NCI-H524 treated with DMSO at 0.1 percent for 48 hours (cell line): Measurements from ENCODE around the gene ABCC9.

Source experiments
- DNase-seq: peaks from one replicate; lab custom pipeline; 2025; lab: John Stamatoyannopoulos, UW

The ABCC9 gene

GRCh38 chr12:21877293-21877982 lies 63.8 kb downstream of the ABCC9 start:
- DNase-seq: no peak

DNA sequence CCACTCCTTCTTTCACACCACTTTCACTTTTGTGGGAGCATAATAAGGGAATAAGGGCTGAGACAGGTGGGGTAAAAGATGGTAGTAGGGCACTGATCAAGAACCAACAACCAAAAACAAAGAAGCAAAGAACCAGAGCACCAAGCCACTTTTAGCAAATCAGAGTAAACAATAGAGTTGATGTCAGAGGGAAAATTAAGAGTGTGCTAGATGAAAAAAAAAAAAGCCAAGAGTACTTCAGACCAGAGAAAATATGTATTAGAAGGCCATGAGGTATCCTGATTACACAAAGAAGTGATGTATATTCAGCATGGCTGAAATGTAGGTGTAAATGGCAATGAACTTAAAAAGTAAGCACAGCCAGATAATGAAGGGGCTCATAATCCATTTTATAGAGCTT lies 75.4 kb downstream of the ABCC9 start:
- DNase-seq: no peak

- no peak for DNase-seq
These were observed 80.7 kb downstream of the ABCC9 start for GRCh38 chr12:21860534-21860933.

DNA sequence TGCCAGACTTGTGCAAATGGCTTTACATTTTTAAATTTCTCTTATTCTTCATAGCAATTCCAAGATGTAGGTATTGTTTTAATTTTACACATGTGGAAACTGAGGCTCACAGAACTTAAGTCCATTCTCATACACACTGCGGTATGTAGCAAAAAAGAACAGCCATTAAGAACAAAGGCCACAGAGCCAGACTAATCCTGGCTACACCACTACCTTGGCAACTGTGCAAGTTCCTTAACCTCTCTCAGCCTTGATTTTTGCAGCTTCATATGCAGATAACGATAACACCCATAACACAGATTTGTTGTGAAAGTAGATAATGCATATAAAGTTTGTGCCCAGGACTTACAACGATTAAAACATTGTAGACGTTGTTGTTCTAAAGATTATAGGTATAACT lies 81.1 kb downstream of the ABCC9 start:
- DNase-seq: no peak

- no peak for DNase-seq
These were observed 89.0 kb downstream of the ABCC9 start for GRCh38 chr12:21852251-21852650.

- no peak for DNase-seq
These were observed 90.1 kb downstream of the ABCC9 start for GRCh38 chr12:21851151-21851550.

DNA sequence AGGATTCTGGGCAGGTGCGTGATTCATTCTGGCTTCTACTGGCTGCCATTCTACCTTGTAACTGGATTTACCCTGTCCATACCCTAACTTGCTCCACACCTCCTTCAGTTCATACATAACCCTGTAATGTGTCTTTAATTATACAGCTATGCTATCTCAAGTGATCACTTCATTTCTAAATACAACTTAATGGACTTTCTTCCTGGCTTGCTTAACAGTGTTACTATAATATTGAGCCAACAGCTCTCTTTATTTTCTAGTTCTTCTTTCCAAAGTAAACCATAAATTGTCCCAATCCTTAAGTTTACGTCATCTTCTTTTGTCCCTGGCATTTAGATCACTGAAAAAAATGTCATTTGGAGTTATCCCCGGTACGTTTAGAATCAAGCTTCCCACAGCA lies 90.8 kb downstream of the ABCC9 start:
- no peak for DNase-seq

- no peak for DNase-seq
These were observed 91.3 kb downstream of the ABCC9 start for GRCh38 chr12:21849878-21850277.

GRCh38 chr12:21848192-21848591 lies 93.0 kb downstream of the ABCC9 start:
- no peak for DNase-seq

DNA sequence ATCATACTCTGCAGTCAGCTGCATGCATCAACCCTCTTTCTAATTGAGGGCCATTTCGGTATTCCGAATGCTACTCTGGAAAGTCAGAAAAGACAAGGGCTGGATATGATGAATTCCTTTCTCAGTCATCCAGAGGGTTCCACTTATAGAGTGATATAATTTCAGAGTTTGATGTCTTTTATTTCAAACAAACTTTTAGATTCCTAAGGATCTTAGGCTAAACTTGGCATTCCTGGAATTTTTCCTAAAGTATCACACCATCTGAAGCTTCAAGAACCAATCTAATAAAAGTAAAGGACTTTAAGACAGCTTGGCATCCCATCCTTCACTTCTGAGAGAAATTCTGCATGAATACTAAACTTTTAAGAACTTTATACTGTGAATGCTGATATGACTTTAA lies 97.4 kb downstream of the ABCC9 start:
- no peak for DNase-seq

GRCh38 chr12:21839776-21840175 lies 101.5 kb downstream of the ABCC9 start:
- DNase-seq: no peak

DNA sequence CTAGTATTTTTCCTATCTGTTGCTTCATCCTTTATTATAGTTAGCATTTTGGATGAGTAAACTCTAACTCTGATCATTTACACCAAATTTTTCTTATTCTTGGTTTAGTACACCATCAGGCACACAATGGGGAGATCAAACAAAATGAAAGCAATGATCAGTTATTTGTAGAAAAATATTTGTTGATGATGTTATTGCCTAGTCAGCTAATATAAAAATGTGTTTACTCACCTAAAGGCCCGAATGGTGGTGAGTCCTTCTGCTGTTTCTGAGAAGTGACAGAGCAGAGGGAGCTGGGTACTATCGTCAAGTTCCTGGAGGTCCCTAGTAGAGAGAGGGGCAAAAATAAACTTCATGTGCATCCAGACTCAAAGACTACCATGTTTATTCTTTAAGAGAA lies 103.4 kb downstream of the ABCC9 start:
- no peak for DNase-seq

DNA sequence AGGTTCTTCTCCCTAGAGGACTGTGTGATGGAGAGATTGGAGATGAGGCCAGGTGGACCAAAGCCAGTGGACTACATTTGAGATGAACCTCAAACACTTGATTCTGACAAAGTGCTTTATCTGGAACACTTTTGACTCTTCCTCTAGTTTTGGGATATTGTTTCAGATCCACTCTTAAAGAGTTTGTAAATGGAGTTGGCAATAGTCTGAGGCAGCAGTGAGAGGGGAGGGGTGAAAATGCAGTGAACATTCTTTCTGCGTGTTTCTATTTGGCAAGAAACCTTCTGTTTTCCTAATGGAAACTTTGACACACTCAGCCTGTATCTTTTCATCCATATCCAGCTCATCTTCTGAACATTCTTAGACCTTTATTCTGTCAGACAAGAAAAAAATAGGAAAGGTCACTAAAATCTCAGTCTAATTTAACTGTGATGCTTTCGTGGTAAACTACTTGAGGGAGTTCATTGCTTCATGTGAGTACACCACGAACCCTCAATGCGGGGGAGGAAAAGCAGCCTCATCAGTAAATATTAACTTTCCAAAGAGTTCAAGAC lies 109.4 kb downstream of the ABCC9 start:
- no peak for DNase-seq

GRCh38 chr12:21828779-21829178 lies 112.4 kb downstream of the ABCC9 start:
- DNase-seq: no peak

- no peak for DNase-seq
These were observed 113.0 kb downstream of the ABCC9 start for GRCh38 chr12:21828136-21828775.

GRCh38 chr12:21827083-21827482 lies 114.1 kb downstream of the ABCC9 start:
- DNase-seq: no peak

DNA sequence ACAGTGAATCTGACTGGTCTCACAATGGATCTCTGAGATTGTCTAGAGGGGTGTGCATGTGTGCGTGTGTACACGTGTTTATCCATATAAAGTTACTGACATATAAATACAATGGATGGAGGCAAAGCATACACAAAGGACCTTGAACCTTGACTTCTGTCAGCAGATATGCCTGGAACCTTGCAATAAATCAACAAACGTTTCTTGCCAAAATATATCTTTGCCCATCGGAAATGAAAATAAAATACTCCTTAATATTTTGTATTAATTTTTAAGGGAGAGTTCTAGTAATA lies 114.7 kb downstream of the ABCC9 start:
- no peak for DNase-seq

DNA sequence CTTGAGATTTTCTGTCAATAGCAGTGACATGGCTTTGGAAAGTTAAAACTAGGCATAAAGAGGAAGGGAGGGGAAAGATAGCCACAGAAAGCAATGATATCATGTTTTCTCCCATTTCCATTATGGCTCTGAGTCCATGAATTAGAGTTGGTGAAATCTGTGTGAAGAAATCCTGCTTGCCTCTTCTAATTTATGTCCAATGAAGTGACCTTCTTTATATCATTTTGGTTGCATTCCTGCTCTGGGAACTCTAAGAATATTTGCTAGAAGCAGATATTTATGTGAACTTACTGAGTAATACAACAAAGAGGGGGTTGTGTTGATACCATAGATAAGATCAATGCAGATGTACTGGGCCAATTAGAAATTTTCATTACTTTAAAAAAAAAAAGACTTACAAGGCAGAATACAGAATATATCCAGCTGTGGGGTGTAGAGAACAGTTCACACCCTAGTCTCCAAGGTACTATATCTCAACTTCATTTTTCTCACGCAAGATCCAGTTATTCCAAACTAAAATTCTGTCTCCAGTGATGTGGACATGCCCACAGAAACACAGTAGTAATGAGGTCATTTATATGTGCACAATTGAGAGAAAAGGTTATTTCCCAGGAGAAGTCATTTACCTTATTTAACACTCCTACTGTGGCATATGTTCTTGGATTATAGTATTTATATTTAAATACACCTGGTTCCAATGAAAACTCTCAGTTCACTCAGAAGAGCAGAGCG lies 115.2 kb downstream of the ABCC9 start:
- no peak for DNase-seq

DNA sequence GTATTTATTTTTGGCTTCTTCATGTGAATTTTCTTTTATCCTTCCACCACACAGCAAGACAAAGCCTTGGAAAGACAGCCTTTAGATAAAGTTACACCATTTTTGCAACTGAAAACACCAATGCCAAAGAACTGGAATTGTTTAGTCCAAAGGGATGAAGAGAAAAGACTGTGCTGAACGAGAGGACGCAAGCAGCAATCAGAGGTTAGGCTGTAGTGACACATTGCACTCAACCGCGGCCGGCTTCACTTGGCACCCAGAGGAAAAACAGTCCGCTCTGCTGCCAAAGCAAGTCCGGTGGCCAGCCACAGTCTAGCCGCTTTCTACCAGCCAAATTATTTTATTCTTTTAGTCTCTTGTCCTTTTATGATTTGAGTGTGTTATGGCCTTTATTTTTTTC lies 117.6 kb downstream of the ABCC9 start:
- no peak for DNase-seq

DNA sequence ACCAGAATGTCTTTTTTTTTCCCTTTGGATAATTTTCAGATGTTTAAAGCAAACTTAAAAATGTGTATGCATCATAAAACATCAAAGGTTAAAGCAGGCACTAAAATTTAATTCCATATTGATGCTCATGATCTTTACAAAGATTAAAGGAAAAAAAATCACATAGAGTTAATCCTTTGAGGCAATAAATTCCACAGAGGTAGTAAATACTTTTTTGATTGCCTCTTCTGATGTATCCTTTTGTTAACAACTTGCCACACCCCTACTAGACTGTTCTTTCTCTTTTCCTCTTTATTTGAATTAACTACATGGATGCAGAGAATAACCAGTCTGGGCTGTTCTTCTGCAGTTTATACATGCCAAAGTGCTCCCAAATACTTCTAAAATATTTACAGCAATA lies 121.5 kb downstream of the ABCC9 start:
- DNase-seq: no peak

GRCh38 chr12:21819236-21819635 lies 122.0 kb downstream of the ABCC9 start:
- no peak for DNase-seq

GRCh38 chr12:21818627-21819026 lies 122.6 kb downstream of the ABCC9 start:
- no peak for DNase-seq
